WERI-Rb-1 (cell line): ENCODE results near the gene SPRR1A.
A peak's percentile ranks its signal among the peaks of the same experiment; 100 is the strongest.

Experiments used
- DNase-seq: peaks from one replicate; pipeline ENCODE4 v3.0.0-alpha.2; 2020
- H3K27ac ChIP-seq: fragments of 250-450 bp; sonication (Bioruptor Pico); 2 replicates; pipeline ENCODE4 v1.5.1; 2020; ENCODE audit warnings: mild to moderate bottlenecking, moderate library complexity
- H3K27me3 ChIP-seq: fragments of 250-450 bp; sonication (Bioruptor Pico); 2 replicates; pipeline ENCODE4 v1.5.1; 2021; ENCODE audit warnings: mild to moderate bottlenecking, low read depth, moderate library complexity; ENCODE audit not compliant: insufficient read depth, severe bottlenecking
- H3K36me3 ChIP-seq: fragments of 250-450 bp; sonication (Bioruptor Pico); 2 replicates; pipeline ENCODE4 v1.5.1; 2020; ENCODE audit warnings: mild to moderate bottlenecking, moderate library complexity
- H3K4me3 ChIP-seq: 2 replicates; pipeline ENCODE4 v1.5.1; 2011; ENCODE audit warnings: low read depth, mild to moderate bottlenecking, control low read depth, low read length
- H3K9me3 ChIP-seq: fragments of 250-450 bp; sonication (Bioruptor Pico); 2 replicates; pipeline ENCODE4 v1.5.1; 2021; ENCODE audit warnings: mild to moderate bottlenecking, moderate library complexity; ENCODE audit not compliant: severe bottlenecking
- CTCF ChIP-seq: IDR thresholded peaks from 2 replicates; pipeline ENCODE4 v1.5.1; 2011; ENCODE audit warnings: low read depth, mild to moderate bottlenecking, control low read depth, inconsistent platforms, low read length

The SPRR1A gene

GRCh38 chr1:152965853-152966252, 18.0 kb upstream of the SPRR1A start:
- DNase-seq: no peak
- no peak for TF ChIP-seq CTCF
- Histone ChIP-seq H3K4me3 (no peak overlapping the region), H3K27ac (no peak overlapping the region), H3K9me3 (peaks cover 1% of the 10 kb centered on the region), H3K27me3 (no peaks in the 10 kb centered on the region), H3K36me3 (no peaks in the 10 kb centered on the region)

- no peak overlapping the region for H3K27ac ChIP-seq
- H3K36me3 ChIP-seq: no peaks in the 10 kb centered on the region
Measured at GRCh38 chr1:152967201-152967600, 16.7 kb upstream of the SPRR1A start.

GRCh38 chr1:152968248-152968647, 15.6 kb upstream of the SPRR1A start:
- no peaks in the 10 kb centered on the region for H3K36me3 ChIP-seq
- no peak overlapping the region for H3K4me3 ChIP-seq
- H3K27ac ChIP-seq: no peak overlapping the region
- DNase-seq: no peak
- TF ChIP-seq CTCF: no peak
- H3K9me3 ChIP-seq: no peaks in the 10 kb centered on the region
- H3K27me3 ChIP-seq: no peaks in the 10 kb centered on the region

More at GRCh38 chr1:152967201-152967600, 16.7 kb upstream of the SPRR1A start:
- Histone ChIP-seq H3K9me3 (no peaks in the 10 kb centered on the region), H3K4me3 (no peak overlapping the region), H3K27me3 (no peaks in the 10 kb centered on the region)
- no peak for DNase-seq
- no peak for TF ChIP-seq CTCF

- no peaks in the 10 kb centered on the region for H3K27me3 ChIP-seq
- no peaks in the 10 kb centered on the region for H3K9me3 ChIP-seq
- TF ChIP-seq CTCF: no peak
- DNase-seq: no peak
- no peaks in the 10 kb centered on the region for H3K36me3 ChIP-seq
- no peak overlapping the region for H3K27ac ChIP-seq
- H3K4me3 ChIP-seq: no peak overlapping the region
Measured at GRCh38 chr1:152969036-152969435, 14.8 kb upstream of the SPRR1A start.

GRCh38 chr1:152970495-152970894, 13.4 kb upstream of the SPRR1A start, which contains the start of gene SPRR4:
Gene SPRR4 (plus strand): TSS chr1:152970648. CDS start chr1:152971891, 1,243 bp downstream.
- H3K36me3 ChIP-seq: no peaks in the 10 kb centered on the region
- no peak within 1 kb of the TSS for H3K27ac ChIP-seq
- TF ChIP-seq CTCF: no peak
- no peak within 1 kb of the TSS for H3K4me3 ChIP-seq
- peak; percentile 91 for DNase-seq
- no peaks in the 10 kb centered on the region for H3K9me3 ChIP-seq
- H3K27me3 ChIP-seq: no peaks in the 10 kb centered on the region

- H3K36me3 ChIP-seq: no peaks in the 10 kb centered on the region
- no peak overlapping the region for H3K4me3 ChIP-seq
- no peaks in the 10 kb centered on the region for H3K27me3 ChIP-seq
- no peak for TF ChIP-seq CTCF
- no peaks in the 10 kb centered on the region for H3K9me3 ChIP-seq
- no peak overlapping the region for H3K27ac ChIP-seq
- DNase-seq: no peak
Measured at GRCh38 chr1:152972196-152972886, 11.5 kb upstream of the SPRR1A start.
